ENCODE measurements around the gene CHD9.

Gene CHD9

GRCh38 chr16:53078247-53078646, 23.5 kb downstream of the CHD9 start:
- TF ChIP-seq CTCF (IDR thresholded peaks at IDR 0.05; ENCODE audit: insufficient read depth, low read depth, low read length, missing control alignments), result no peak
- DNase-seq (ENCODE audit: low read depth), result no peak
- no peak overlapping the region for H3K4me3 ChIP-seq (ENCODE audit: low read depth, low read length)

GRCh38 chr16:53078765-53079485, 24.1 kb downstream of the CHD9 start:
- TF ChIP-seq CTCF (IDR thresholded peaks at IDR 0.05; ENCODE audit: insufficient read depth, low read depth, low read length, missing control alignments), result no peak
- H3K4me3 ChIP-seq (ENCODE audit: low read depth, low read length), result no peak overlapping the region
- DNase-seq (ENCODE audit: low read depth), result no peak

- TF ChIP-seq CTCF (IDR thresholded peaks at IDR 0.05; ENCODE audit: insufficient read depth, low read depth, low read length, missing control alignments), result no peak
- no peak overlapping the region for H3K4me3 ChIP-seq (ENCODE audit: low read depth, low read length)
- DNase-seq (ENCODE audit: low read depth), result no peak
Measured at GRCh38 chr16:53080345-53081031, 25.7 kb downstream of the CHD9 start.

- DNase-seq (ENCODE audit: low read depth), result no peak
- no peak for TF ChIP-seq CTCF (IDR thresholded peaks at IDR 0.05; ENCODE audit: insufficient read depth, low read depth, low read length, missing control alignments)
- no peak overlapping the region for H3K4me3 ChIP-seq (ENCODE audit: low read depth, low read length)
Measured at GRCh38 chr16:53081032-53081424, 26.2 kb downstream of the CHD9 start.

GRCh38 chr16:53081686-53082407, 27.1 kb downstream of the CHD9 start:
- TF ChIP-seq CTCF (IDR thresholded peaks at IDR 0.05; ENCODE audit: insufficient read depth, low read depth, low read length, missing control alignments), result no peak
- no peak overlapping the region for H3K4me3 ChIP-seq (ENCODE audit: low read depth, low read length)
- no peak for DNase-seq (ENCODE audit: low read depth)

GRCh38 chr16:53082509-53082908, 27.7 kb downstream of the CHD9 start:
- H3K4me3 ChIP-seq (ENCODE audit: low read depth, low read length), result no peak overlapping the region
- DNase-seq (ENCODE audit: low read depth), result no peak
- no peak for TF ChIP-seq CTCF (IDR thresholded peaks at IDR 0.05; ENCODE audit: insufficient read depth, low read depth, low read length, missing control alignments)
